Stomach (tissue), 9 donors: ENCODE results near the gene RGS11. TPM values are rescaled to one million over a fixed set of nuclear protein-coding genes. Genes with fewer than 3 reads are reported as not detected.

ENCODE experiments used
- DNase-seq, 2 donors: peaks; one replicate each; pipeline versions ENCODE4 v3.0.0 to v3.0.0-alpha.2; 2013 to 2019
- H3K27ac ChIP-seq, 5 donors: fragments of 200-600 bp in 4 of 5; sonication (generic) in 4 of 5; one replicate each; pipeline ENCODE4 v1.5.1; 2013 to 2019; ENCODE audit warnings: mild to moderate bottlenecking in 1 of 5, moderate library complexity in 1 of 5
- H3K27me3 ChIP-seq, 3 donors: fragments of 200-600 bp; sonication (generic); one replicate each; pipeline ENCODE4 v1.5.1; 2017 to 2019; ENCODE audit warnings: mixed run types in 1 of 3
- H3K36me3 ChIP-seq, 4 donors: fragments of 200-600 bp; sonication (generic); 1 replicate in 3 of 4; 2 replicates in 1 of 4; pipeline ENCODE4 v1.5.1; 2016 to 2019
- H3K4me1 ChIP-seq, 4 donors: fragments of 200-600 bp; sonication (generic); one replicate each; pipeline ENCODE4 v1.5.1; 2016 to 2019
- H3K4me3 ChIP-seq, 4 donors: fragments of 200-600 bp; sonication (generic) in 3 of 4; one replicate each; pipeline ENCODE4 v1.5.1; 2016 to 2019; ENCODE audit warnings: mild to moderate bottlenecking in 1 of 4
- H3K9me3 ChIP-seq, 4 donors: fragments of 200-600 bp; sonication (generic); one replicate each; pipeline ENCODE4 v1.5.1; 2016 to 2019
- CTCF ChIP-seq, 7 experiments: fragments of 450-650 bp in 4 of 7; fragments of 200-600 bp in 3 of 7; sonication (generic) in 3 of 7; IDR thresholded peaks; one replicate each; pipeline ENCODE4 v1.5.1; 2016 to 2019; ENCODE audit warnings: antibody characterized with exemption in 7 of 7, control low read depth in 2 of 7, mild to moderate bottlenecking in 1 of 7
- EP300 ChIP-seq: sonication (generic); formaldehyde crosslinking; IDR thresholded peaks from one replicate; pipeline ENCODE4 v1.6.1; 2017; ENCODE audit warnings: antibody characterized with exemption
- POLR2A ChIP-seq, 4 donors: fragments of 450-650 bp; IDR thresholded peaks; one replicate each; pipeline ENCODE4 v1.6.1; 2016; ENCODE audit warnings: antibody characterized with exemption in 4 of 4, control low read depth in 2 of 4, mild to moderate bottlenecking in 1 of 4, moderate library complexity in 1 of 4
- POLR2AphosphoS5 ChIP-seq, 3 donors: sonication (generic); formaldehyde crosslinking; IDR thresholded peaks; one replicate each; pipeline ENCODE4 v1.6.1; 2016; ENCODE audit warnings: antibody characterized with exemption in 3 of 3
- WGBS, 5 donors: extraction: QIAGEN DNeasy Blood & Tissue Kit in 3 of 5; methylation state at CpG; one replicate each; pipeline versions ENCODE4 v1.1.5 to v1.1.7; 2013 to 2018; 5-methylcytosine and 5-hydroxymethylcytosine counted together
- intact Hi-C: fragments of 100-400 bp; cut with DNase I; formaldehyde crosslinking; loops from one replicate; pipeline ENCODE4 v1.15.1; 2023; ENCODE audit warnings: low total_unique reads
- polyA plus RNA-seq, 3 donors: library from polyadenylated mRNA; stranded (reverse); fragments of 200-250 nt; gene quantifications; one replicate each; pipeline ENCODE4 v1.2.3, GENCODE V29; 2013
- total RNA-seq, 5 donors: library from RNA; depleted of rRNA; stranded (reverse); fragments of >200 nt; gene quantifications; one replicate each; pipeline versions ENCODE4 v1.1.0 to v1.2.3, GENCODE V29; 2014 to 2016
- donor health status: healthy with polysubstance abuse.
- donor health status: Bipolar disorder and iron deficiency.
- donor health status: healthy.

RGS11 gene
- total and polyA plus RNA-seq, 8 donors: 2.6 to 26.3 (median 9.6) TPM

DNA sequence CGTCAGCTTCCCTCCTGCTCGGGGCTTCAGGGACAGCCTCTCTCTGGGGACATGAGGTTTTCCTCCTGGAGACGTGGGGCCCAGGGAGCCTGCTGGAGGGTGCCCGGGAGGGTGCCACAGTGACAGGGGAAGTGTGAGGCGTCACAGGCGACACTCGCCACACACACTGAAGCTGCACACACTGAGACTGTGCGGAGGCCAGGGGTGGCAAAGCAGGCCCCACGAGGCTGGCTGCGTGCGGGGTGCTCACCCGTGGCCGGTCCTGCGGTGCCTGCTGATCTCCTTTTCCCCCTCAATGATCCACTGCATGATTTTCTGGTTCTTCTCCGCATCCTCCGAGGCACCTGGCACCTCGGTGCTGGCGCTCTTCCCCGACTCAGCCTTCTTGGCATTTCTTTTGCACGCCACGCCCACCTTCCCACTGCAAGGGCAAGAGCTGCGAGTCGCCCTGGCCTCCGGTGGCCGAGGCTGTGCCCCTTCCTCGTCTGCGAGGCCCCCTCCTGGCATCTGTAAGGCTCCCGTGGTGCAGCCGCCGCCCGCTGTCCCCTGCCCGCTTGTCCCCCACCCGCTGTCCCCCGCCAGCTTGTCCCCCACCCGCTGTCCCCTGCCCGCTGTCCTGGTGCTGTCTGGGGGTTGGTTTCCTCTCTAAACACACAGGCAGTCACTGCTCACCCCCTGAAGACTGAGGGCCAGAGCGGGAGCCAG is 21.2 kb upstream of the RGS11 start:
- no peak overlapping the region for H3K27ac ChIP-seq
- TF ChIP-seq POLR2AphosphoS5 (IDR thresholded peaks at IDR 0.05) (no peak), CTCF (IDR thresholded peaks at IDR 0.05) (no peak), POLR2A (IDR thresholded peaks at IDR 0.05) (no peak), EP300 (no peak)
- DNase-seq: no peak
- intact Hi-C loops: no loop called here
- H3K36me3 ChIP-seq: peaks cover 24 to 78% (median 69%) of the 10 kb centered on the region in 4 donors
- H3K4me3 ChIP-seq: no peak overlapping the region
- H3K27me3 ChIP-seq: no peaks in the 10 kb centered on the region
- no peaks in the 10 kb centered on the region for H3K4me1 ChIP-seq
- 78 to 86% (median 85%) methylated on average over 29 to 37 of the region's 37 CpGs for WGBS, 5 donors
- no peaks in the 10 kb centered on the region for H3K9me3 ChIP-seq

DNA sequence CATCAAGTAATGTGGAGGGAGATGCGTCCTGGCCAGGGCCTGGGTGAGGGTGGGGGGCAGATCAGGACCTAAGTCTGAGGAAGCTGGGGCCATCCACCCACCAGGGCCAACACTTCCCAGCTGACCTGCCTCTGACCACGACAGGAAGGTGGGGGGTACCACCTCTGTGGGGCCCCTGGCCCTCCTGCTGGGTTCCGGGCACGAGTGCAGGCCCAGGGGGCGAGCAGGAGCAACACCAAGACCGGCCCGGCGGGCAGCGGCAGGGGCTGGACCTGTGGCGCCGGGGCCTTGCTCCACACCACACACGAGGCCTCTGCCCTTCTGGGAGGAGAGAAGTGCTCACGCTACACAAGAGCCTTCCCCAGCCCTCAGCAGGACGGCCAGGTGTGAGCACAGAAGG is 20.5 kb upstream of the RGS11 start:
- intact Hi-C loops: no loop called here
- Histone ChIP-seq H3K4me1 (no peaks in the 10 kb centered on the region), H3K27ac (no peak overlapping the region), H3K4me3 (no peak overlapping the region), H3K9me3 (no peaks in the 10 kb centered on the region), H3K27me3 (no peaks in the 10 kb centered on the region), H3K36me3 (peaks cover 31 to 78% (median 70%) of the 10 kb centered on the region in 4 donors)
- no peak for DNase-seq
- 94 to 100% (median 94%) methylated on average over 2 to 14 of the region's 14 CpGs for WGBS, 5 donors
- no peak for TF ChIP-seq POLR2AphosphoS5 (IDR thresholded peaks at IDR 0.05)
- no peak for TF ChIP-seq POLR2A (IDR thresholded peaks at IDR 0.05)
- TF ChIP-seq EP300: no peak
- no peak for TF ChIP-seq CTCF (IDR thresholded peaks at IDR 0.05)

DNA sequence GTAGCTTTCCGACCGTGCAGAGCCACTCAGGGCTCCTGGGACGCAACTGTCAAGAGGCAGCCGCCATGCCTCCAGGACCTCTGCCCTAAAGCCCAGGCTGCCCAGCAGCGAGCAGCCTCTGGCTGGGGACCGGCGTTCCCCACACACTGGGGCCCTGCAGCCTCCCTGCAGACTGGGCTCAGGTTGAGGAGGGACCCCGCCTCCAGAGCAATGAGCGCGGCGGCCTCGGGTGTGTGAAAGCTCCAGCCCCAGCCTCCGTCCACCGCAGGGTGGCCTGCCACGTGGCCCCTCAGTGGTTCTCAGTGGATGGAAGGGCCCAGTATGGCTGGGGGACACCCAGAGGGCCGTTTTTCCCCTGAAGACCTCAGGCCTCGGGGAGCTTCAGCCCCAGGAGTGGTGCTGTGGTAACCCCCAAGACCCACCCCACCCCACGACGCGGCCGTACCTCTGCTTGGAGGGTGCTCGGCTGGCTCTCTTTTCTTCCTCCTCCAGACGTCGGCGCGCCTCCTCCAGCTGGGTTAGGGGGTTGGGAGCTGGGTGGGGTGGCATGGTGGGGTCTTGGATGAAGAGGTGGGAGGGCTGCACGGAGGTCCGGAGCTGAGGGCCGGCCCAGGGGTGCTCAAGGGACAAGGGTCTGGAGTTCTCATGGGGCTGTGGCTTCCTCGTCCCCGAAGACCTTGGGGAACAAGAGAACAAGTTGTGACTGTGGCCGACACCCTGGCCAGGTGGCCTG is 17.5 kb upstream of the RGS11 start:
- intact Hi-C loops: no loop called here
- no peaks in the 10 kb centered on the region for H3K27me3 ChIP-seq
- TF ChIP-seq POLR2A (IDR thresholded peaks at IDR 0.05) (no peak), EP300 (no peak), POLR2AphosphoS5 (IDR thresholded peaks at IDR 0.05) (no peak), CTCF (IDR thresholded peaks at IDR 0.05) (no peak)
- peaks cover 50 to 86% (median 86%) of the 10 kb centered on the region in 4 donors for H3K36me3 ChIP-seq
- H3K27ac ChIP-seq: no peak overlapping the region
- no peaks in the 10 kb centered on the region for H3K4me1 ChIP-seq
- WGBS, 5 donors: 84 to 96% (median 93%) methylated on average over 8 to 32 of the region's 32 CpGs
- H3K4me3 ChIP-seq: no peak overlapping the region
- H3K9me3 ChIP-seq: no peaks in the 10 kb centered on the region
- no peak for DNase-seq

DNA sequence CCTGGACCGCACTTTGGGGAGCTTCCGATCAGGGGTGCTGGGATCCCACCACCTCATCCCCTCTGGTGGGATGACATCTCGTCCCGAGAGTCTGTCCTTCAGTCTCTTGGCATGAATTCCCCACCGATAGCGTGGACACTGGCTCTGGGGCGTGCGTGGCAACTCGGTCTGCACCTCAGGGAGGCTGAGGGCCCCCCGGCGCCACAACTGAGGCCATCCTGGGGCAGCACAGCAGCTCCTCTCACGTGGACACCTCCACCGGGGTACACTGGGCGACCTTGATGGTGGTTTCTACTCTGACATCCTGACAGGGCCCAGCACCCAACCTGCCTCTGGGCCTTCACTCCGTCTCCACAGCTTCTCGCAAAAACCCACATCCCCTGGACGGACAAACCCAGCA is 15.8 kb upstream of the RGS11 start:
- H3K9me3 ChIP-seq: no peaks in the 10 kb centered on the region
- intact Hi-C loops: no loop called here
- WGBS, 5 donors: 83 to 94% (median 89%) methylated on average over 15 to 17 of the region's 17 CpGs
- no peaks in the 10 kb centered on the region for H3K27me3 ChIP-seq
- no peak overlapping the region for H3K4me3 ChIP-seq
- TF ChIP-seq POLR2A (IDR thresholded peaks at IDR 0.05): no peak
- TF ChIP-seq CTCF (IDR thresholded peaks at IDR 0.05): no peak
- TF ChIP-seq POLR2AphosphoS5 (IDR thresholded peaks at IDR 0.05): no peak
- TF ChIP-seq EP300: no peak
- no peak overlapping the region for H3K27ac ChIP-seq
- DNase-seq: no peak
- peaks cover 0 to 12% (median 3%) of the 10 kb centered on the region in 4 donors for H3K4me1 ChIP-seq
- peaks cover 37 to 86% (median 84%) of the 10 kb centered on the region in 4 donors for H3K36me3 ChIP-seq
